Measurements from ENCODE around the gene ZFP1.

The ZFP1 gene

DNA sequence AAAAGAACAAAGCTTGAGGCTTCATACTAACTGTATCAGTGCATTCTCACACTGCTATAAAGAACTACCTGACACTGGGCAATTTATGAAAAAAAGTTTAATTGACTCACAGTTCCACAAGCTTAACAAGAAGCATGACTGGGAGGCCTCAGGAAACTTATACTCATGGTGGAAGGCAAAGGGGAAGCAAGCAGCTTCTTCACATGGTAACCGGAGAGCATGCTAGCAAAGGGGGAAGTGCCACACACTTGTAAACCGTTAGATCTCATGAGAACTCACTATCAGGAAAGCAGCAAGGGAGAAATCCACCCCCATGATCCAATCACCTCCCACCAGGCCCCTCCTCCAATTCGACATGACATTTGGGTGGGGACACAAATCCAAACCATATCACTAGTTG is 33.3 kb downstream of the ZFP1 start:
- H3K27ac Mint-ChIP-seq, result no peak overlapping the region
- H3K4me3 Mint-ChIP-seq, result no peak overlapping the region
- H3K27me3 Mint-ChIP-seq (ENCODE audit: low read depth, poor library complexity), result peaks cover 7% of the 10 kb centered on the region
- no peak for DNase-seq
- H3K4me1 Mint-ChIP-seq, result no peaks in the 10 kb centered on the region
- peaks cover 28% of the 10 kb centered on the region for H3K36me3 Mint-ChIP-seq (ENCODE audit: low read depth)
- peaks cover 82% of the 10 kb centered on the region for H3K9me3 Mint-ChIP-seq
- TF ChIP-seq, protein P1, sequence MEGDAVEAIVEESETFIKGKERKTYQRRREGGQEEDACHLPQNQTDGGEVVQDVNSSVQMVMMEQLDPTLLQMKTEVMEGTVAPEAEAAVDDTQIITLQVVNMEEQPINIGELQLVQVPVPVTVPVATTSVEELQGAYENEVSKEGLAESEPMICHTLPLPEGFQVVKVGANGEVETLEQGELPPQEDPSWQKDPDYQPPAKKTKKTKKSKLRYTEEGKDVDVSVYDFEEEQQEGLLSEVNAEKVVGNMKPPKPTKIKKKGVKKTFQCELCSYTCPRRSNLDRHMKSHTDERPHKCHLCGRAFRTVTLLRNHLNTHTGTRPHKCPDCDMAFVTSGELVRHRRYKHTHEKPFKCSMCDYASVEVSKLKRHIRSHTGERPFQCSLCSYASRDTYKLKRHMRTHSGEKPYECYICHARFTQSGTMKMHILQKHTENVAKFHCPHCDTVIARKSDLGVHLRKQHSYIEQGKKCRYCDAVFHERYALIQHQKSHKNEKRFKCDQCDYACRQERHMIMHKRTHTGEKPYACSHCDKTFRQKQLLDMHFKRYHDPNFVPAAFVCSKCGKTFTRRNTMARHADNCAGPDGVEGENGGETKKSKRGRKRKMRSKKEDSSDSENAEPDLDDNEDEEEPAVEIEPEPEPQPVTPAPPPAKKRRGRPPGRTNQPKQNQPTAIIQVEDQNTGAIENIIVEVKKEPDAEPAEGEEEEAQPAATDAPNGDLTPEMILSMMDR (IDR thresholded peaks at IDR 0.05), result no peak

DNA sequence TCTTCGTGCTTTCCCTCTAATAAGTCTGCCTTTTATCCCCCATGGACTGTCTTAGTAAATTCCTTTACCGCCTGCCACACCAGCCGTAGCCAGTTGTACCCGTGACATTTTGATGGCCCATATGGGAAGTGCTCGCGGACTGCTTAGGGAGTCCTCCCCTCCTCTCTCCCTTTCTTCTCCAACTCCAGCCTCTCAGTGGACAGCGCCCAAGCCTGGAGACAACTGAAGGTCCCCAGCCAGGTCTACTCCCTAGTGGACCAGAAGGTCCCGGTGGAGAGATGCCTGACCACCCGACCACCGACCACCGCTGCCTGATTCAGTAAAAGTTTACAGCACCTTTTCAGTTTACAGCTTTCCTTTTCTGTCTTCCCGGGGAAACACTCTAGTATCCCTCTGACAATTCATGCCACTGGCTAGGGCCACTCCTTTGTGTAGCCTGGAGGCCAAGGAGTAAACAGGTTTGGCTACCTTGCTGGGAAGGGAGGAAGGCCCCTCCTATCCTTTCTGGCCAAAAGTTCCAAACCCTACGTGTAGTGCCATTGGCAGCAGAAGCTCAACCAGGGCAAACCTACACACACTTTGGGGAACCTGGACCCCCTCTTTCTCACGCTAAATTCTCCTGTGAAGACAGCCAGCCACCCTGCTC is 40.6 kb downstream of the ZFP1 start:
- H3K27ac Mint-ChIP-seq, result no peak overlapping the region
- TF ChIP-seq, protein P1 (IDR thresholded peaks at IDR 0.05), result no peak
- peaks cover 13% of the 10 kb centered on the region for H3K27me3 Mint-ChIP-seq (ENCODE audit: low read depth, poor library complexity)
- peaks cover 38% of the 10 kb centered on the region for H3K9me3 Mint-ChIP-seq
- no peak for DNase-seq
- peaks cover 4% of the 10 kb centered on the region for H3K36me3 Mint-ChIP-seq (ENCODE audit: low read depth)
- H3K4me3 Mint-ChIP-seq, result no peak overlapping the region
- H3K4me1 Mint-ChIP-seq, result peaks cover 7% of the 10 kb centered on the region

DNA sequence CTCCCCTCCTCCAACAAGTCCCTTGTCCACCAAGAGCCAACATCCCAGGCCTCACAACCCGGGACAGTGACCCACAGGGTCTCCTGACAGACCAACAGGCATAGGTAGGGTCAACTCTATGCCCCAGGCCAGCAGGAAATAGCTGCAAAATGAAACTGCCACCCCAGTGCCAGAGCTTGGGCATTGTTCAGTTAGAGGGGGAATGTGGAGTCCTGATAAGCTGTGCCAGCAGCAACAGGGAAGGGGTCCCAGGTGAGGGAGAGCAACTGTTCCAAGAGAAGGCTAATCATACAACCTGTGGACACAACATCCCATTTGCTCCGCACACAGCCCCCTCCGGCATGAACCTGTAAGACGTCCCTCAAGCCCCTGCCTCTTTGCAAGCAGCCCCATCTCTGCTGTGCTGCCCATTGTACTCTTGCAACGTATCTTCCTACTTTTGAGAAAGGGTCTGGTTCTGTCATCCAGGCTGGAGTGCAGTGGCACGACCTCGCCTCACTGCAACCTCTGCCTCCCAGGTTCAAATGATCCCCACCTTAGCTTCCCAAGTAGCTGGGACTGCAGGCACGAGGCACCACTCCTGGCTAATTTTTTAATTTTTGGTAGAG is 41.4 kb downstream of the ZFP1 start:
- Mint-ChIP-seq H3K27ac (no peak overlapping the region), H3K27me3 (ENCODE audit: low read depth, poor library complexity) (peaks cover 13% of the 10 kb centered on the region), H3K4me1 (peaks cover 7% of the 10 kb centered on the region), H3K4me3 (no peak overlapping the region), H3K9me3 (peaks cover 34% of the 10 kb centered on the region), H3K36me3 (ENCODE audit: low read depth) (peaks cover 4% of the 10 kb centered on the region)
- no peak for DNase-seq
- TF ChIP-seq, protein P1 (IDR thresholded peaks at IDR 0.05), result no peak

DNA sequence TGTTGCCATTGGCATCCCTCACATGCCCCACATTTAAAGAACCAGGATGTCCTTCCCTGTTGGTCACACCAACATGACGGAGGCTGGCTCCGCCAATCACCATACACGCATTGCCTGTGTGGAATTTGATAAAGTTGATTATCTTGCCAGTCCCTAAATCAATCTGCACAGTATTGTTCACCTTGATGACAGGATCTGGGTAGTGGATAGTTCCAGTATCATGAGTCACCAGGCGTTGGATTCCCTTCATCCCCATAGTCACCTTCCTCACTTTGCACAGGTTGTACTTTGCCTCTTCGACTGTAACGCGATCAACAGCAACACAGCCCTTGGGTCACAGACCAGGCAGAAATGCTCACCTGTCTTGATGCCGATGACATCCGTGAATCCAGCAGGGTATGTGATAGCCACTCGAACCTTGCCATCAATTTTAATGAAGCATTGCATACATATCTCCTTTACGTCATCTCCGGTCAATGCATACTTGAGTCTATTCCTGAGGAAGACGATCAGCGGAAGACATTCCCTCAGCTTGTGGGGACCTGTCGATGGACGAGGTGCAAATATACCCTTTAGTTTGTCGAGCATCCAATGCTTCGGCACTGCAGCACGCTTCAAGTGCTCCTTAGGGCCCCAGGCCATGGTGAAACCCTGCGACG is 44.4 kb downstream of the ZFP1 start:
- Mint-ChIP-seq H3K27me3 (ENCODE audit: low read depth, poor library complexity) (peaks cover 17% of the 10 kb centered on the region), H3K9me3 (peaks cover 11% of the 10 kb centered on the region), H3K27ac (no peak overlapping the region), H3K36me3 (ENCODE audit: low read depth) (no peaks in the 10 kb centered on the region), H3K4me1 (peaks cover 8% of the 10 kb centered on the region), H3K4me3 (no peak overlapping the region)
- TF ChIP-seq, protein P1 (IDR thresholded peaks at IDR 0.05), result no peak
- DNase-seq, result no peak

- H3K4me1 Mint-ChIP-seq, result peaks cover 14% of the 10 kb centered on the region
- peaks cover 19% of the 10 kb centered on the region for H3K27me3 Mint-ChIP-seq (ENCODE audit: low read depth, poor library complexity)
- H3K27ac Mint-ChIP-seq, result no peak overlapping the region
- H3K36me3 Mint-ChIP-seq (ENCODE audit: low read depth), result no peaks in the 10 kb centered on the region
- DNase-seq, result no peak
- no peak overlapping the region for H3K4me3 Mint-ChIP-seq
- peaks cover 11% of the 10 kb centered on the region for H3K9me3 Mint-ChIP-seq
- TF ChIP-seq, protein P1 (IDR thresholded peaks at IDR 0.05), result no peak
Observed at GRCh38 chr16:75193265-75193650, 44.9 kb downstream of the ZFP1 start.
